H1 (cell line): ENCODE measurements around the gene WSCD1. TPM values are rescaled to one million over a fixed set of nuclear protein-coding genes. Genes with fewer than 3 reads are reported as not detected.

Experiments used
- CBX8 ChIP-seq: fragments of 300-800, 300-1000 bp; sonication (generic); IDR thresholded peaks from 2 replicates; pipeline ENCODE4 v1.7.1; 2016; ENCODE audit warnings: low read depth, low read length, borderline replicate concordance
- CHD2 ChIP-seq: IDR thresholded peaks from 2 replicates; pipeline ENCODE4 v1.6.1; 2012; ENCODE audit warnings: low read length, improper control_type of control experiment
- EGR1 ChIP-seq: IDR thresholded peaks from 2 replicates; pipeline ENCODE4 v1.6.1; 2011; ENCODE audit warnings: low read depth, low read length, borderline replicate concordance
- POLR2AphosphoS5 ChIP-seq: IDR thresholded peaks from 2 replicates; pipeline ENCODE4 v1.6.1; 2011; ENCODE audit warnings: low read depth, low read length
- RAD21 ChIP-seq, 2 experiments: IDR thresholded peaks in 1 of 2; conservative IDR thresholded peaks in 1 of 2; 2 replicates each; pipeline ENCODE4 v1.6.1; 2011; ENCODE audit warnings: low read depth in 2 of 2, low read length in 2 of 2, improper control_type of control experiment in 1 of 2, inconsistent platforms in 1 of 2, mild to moderate bottlenecking in 1 of 2, moderate library complexity in 1 of 2
- RFX5 ChIP-seq: IDR thresholded peaks from 2 replicates; pipeline ENCODE4 v1.6.1; 2011; ENCODE audit warnings: low read depth, low read length, improper control_type of control experiment, borderline replicate concordance
- SIN3A ChIP-seq, 2 experiments: IDR thresholded peaks in 1 of 2; conservative IDR thresholded peaks in 1 of 2; 2 replicates each; pipeline ENCODE4 v1.6.1; 2011 to 2012; ENCODE audit warnings: low read length in 2 of 2, improper control_type of control experiment in 1 of 2, low read depth in 1 of 2, mild to moderate bottlenecking in 1 of 2
- polyA plus RNA-seq, 7 experiments: library from polyadenylated mRNA; depleted of rRNA in 3 of 7; stranded (reverse) in 5 of 7; unstranded in 2 of 7; fragments of >200 nt in 5 of 7; fragments of 200-250 nt in 2 of 7; gene quantifications; 1 replicate in 5 of 7; 2 replicates in 1 of 7; 4 replicates in 1 of 7; pipeline versions ENCODE4 v1.2.1 to v1.2.3, GENCODE V29; 2011 to 2013; ENCODE audit warnings: missing spikeins in 2 of 7, mixed read lengths in 2 of 7
- total RNA-seq: library from RNA; stranded (reverse); fragmentation: NEBNext Ultra II Directional; extraction: Animal tissue kit (Norgen Biotek cat#: 25700); gene quantifications from 2 replicates; pipeline ENCODE4 v1.2.1, GENCODE V29; 2021
- TF ChIP-seq, protein P1 (sequence below): fragments of 300-600 bp; sonication (generic); IDR thresholded peaks from 2 replicates; pipeline ENCODE4 v1.7.1; 2012; ENCODE audit warnings: low read length, moderate library complexity, mild to moderate bottlenecking, inconsistent platforms; ENCODE audit not compliant: insufficient replicate concordance
- TF ChIP-seq, protein P2 (sequence below), 3 experiments: IDR thresholded peaks; 1 replicate in 2 of 3; 2 replicates in 1 of 3; pipeline versions ENCODE4 v1.5.1 to v1.6.1; 2011; ENCODE audit warnings: low read length in 3 of 3, mild to moderate bottlenecking in 3 of 3, inconsistent platforms in 2 of 3, low read depth in 1 of 3, moderate library complexity in 1 of 3; ENCODE audit not compliant: insufficient read depth in 1 of 3; ENCODE audit errors: control extremely low read depth in 1 of 3

Gene WSCD1
- total and polyA plus RNA-seq, 2 of the 8 experiments (the other 6 are each of a cell fraction or from before 2014, with no cell fraction given) = 21.9 to 39.0 TPM

DNA sequence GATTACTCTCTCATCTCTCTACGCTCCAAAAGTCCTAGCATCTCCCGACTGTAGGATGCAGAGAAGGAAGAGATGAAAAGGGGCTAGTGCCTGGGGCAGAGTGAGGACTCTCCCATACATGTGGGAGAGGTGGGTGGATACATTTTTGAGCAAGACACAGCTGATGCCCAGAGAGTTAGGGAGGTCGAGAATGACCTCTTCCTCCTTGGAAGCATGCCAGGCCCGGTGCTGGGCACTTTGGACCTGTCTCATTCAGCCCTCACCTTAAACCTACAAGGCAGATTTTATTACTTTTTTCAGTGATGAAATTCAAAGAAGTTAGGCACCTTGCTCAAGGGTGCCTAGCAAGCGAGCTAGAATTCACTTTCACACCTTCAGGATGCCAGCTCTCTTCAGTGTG, 38.2 kb downstream of the WSCD1 start (continued):
- TF ChIP-seq, protein P1, sequence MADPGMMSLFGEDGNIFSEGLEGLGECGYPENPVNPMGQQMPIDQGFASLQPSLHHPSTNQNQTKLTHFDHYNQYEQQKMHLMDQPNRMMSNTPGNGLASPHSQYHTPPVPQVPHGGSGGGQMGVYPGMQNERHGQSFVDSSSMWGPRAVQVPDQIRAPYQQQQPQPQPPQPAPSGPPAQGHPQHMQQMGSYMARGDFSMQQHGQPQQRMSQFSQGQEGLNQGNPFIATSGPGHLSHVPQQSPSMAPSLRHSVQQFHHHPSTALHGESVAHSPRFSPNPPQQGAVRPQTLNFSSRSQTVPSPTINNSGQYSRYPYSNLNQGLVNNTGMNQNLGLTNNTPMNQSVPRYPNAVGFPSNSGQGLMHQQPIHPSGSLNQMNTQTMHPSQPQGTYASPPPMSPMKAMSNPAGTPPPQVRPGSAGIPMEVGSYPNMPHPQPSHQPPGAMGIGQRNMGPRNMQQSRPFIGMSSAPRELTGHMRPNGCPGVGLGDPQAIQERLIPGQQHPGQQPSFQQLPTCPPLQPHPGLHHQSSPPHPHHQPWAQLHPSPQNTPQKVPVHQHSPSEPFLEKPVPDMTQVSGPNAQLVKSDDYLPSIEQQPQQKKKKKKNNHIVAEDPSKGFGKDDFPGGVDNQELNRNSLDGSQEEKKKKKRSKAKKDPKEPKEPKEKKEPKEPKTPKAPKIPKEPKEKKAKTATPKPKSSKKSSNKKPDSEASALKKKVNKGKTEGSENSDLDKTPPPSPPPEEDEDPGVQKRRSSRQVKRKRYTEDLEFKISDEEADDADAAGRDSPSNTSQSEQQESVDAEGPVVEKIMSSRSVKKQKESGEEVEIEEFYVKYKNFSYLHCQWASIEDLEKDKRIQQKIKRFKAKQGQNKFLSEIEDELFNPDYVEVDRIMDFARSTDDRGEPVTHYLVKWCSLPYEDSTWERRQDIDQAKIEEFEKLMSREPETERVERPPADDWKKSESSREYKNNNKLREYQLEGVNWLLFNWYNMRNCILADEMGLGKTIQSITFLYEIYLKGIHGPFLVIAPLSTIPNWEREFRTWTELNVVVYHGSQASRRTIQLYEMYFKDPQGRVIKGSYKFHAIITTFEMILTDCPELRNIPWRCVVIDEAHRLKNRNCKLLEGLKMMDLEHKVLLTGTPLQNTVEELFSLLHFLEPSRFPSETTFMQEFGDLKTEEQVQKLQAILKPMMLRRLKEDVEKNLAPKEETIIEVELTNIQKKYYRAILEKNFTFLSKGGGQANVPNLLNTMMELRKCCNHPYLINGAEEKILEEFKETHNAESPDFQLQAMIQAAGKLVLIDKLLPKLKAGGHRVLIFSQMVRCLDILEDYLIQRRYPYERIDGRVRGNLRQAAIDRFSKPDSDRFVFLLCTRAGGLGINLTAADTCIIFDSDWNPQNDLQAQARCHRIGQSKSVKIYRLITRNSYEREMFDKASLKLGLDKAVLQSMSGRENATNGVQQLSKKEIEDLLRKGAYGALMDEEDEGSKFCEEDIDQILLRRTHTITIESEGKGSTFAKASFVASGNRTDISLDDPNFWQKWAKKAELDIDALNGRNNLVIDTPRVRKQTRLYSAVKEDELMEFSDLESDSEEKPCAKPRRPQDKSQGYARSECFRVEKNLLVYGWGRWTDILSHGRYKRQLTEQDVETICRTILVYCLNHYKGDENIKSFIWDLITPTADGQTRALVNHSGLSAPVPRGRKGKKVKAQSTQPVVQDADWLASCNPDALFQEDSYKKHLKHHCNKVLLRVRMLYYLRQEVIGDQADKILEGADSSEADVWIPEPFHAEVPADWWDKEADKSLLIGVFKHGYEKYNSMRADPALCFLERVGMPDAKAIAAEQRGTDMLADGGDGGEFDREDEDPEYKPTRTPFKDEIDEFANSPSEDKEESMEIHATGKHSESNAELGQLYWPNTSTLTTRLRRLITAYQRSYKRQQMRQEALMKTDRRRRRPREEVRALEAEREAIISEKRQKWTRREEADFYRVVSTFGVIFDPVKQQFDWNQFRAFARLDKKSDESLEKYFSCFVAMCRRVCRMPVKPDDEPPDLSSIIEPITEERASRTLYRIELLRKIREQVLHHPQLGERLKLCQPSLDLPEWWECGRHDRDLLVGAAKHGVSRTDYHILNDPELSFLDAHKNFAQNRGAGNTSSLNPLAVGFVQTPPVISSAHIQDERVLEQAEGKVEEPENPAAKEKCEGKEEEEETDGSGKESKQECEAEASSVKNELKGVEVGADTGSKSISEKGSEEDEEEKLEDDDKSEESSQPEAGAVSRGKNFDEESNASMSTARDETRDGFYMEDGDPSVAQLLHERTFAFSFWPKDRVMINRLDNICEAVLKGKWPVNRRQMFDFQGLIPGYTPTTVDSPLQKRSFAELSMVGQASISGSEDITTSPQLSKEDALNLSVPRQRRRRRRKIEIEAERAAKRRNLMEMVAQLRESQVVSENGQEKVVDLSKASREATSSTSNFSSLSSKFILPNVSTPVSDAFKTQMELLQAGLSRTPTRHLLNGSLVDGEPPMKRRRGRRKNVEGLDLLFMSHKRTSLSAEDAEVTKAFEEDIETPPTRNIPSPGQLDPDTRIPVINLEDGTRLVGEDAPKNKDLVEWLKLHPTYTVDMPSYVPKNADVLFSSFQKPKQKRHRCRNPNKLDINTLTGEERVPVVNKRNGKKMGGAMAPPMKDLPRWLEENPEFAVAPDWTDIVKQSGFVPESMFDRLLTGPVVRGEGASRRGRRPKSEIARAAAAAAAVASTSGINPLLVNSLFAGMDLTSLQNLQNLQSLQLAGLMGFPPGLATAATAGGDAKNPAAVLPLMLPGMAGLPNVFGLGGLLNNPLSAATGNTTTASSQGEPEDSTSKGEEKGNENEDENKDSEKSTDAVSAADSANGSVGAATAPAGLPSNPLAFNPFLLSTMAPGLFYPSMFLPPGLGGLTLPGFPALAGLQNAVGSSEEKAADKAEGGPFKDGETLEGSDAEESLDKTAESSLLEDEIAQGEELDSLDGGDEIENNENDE = no peak
- TF ChIP-seq RAD21 (IDR thresholded peaks at IDR 0.05 in 1 of 2, conservative IDR thresholded peaks at IDR 0.05 in 1 of 2; ENCODE audit: low read depth in 2 of 2, low read length in 2 of 2) (no peak), EGR1 (no peak), POLR2AphosphoS5 (no peak), CBX8 (no peak), CHD2 (no peak), RFX5 (no peak), SIN3A (conservative IDR thresholded peaks at IDR 0.05 in 1 of 2, IDR thresholded peaks at IDR 0.05 in 1 of 2; ENCODE audit: low read depth in 1 of 2, low read length in 2 of 2) (no peak)
- TF ChIP-seq, protein P2, sequence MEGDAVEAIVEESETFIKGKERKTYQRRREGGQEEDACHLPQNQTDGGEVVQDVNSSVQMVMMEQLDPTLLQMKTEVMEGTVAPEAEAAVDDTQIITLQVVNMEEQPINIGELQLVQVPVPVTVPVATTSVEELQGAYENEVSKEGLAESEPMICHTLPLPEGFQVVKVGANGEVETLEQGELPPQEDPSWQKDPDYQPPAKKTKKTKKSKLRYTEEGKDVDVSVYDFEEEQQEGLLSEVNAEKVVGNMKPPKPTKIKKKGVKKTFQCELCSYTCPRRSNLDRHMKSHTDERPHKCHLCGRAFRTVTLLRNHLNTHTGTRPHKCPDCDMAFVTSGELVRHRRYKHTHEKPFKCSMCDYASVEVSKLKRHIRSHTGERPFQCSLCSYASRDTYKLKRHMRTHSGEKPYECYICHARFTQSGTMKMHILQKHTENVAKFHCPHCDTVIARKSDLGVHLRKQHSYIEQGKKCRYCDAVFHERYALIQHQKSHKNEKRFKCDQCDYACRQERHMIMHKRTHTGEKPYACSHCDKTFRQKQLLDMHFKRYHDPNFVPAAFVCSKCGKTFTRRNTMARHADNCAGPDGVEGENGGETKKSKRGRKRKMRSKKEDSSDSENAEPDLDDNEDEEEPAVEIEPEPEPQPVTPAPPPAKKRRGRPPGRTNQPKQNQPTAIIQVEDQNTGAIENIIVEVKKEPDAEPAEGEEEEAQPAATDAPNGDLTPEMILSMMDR (IDR thresholded peaks at IDR 0.05; ENCODE audit: control extremely low read depth in 1 of 3, insufficient read depth in 1 of 3, low read depth in 1 of 3, low read length in 3 of 3) = no peak
